ENCODE results near the gene CTU2.

The CTU2 gene

GRCh38 chr16:88749358-88749757, 43.1 kb downstream of the CTU2 start:
- H3K4me3 ChIP-seq (ENCODE audit: low read depth in 1 of 2, low read length in 1 of 2) = no peak overlapping the region
- peaks cover 5 to 30% of the 10 kb centered on the region in 2 experiments for H3K4me1 ChIP-seq (ENCODE audit: control insufficient read depth in 1 of 2, insufficient read depth in 1 of 2, low read depth in 1 of 2, low read length in 1 of 2)
- no peaks in the 10 kb centered on the region for H3K9me3 ChIP-seq
- H3K27ac ChIP-seq = no peak overlapping the region
- H3K36me3 ChIP-seq = no peaks in the 10 kb centered on the region
- no peaks in the 10 kb centered on the region for H3K27me3 ChIP-seq
- TF ChIP-seq CTCF (IDR thresholded peaks at IDR 0.05) = no peak

- Histone ChIP-seq H3K27me3 (no peaks in the 10 kb centered on the region), H3K4me1 (ENCODE audit: control insufficient read depth in 1 of 2, insufficient read depth in 1 of 2, low read depth in 1 of 2, low read length in 1 of 2) (peaks cover 2 to 15% of the 10 kb centered on the region in 2 experiments), H3K27ac (no peak overlapping the region), H3K4me3 (ENCODE audit: low read depth in 1 of 2, low read length in 1 of 2) (no peak overlapping the region), H3K36me3 (no peaks in the 10 kb centered on the region), H3K9me3 (no peaks in the 10 kb centered on the region)
- TF ChIP-seq CTCF (IDR thresholded peaks at IDR 0.05) = no peak
These were observed 44.6 kb downstream of the CTU2 start for GRCh38 chr16:88750854-88751253.

GRCh38 chr16:88752386-88753002, 46.2 kb downstream of the CTU2 start:
- Histone ChIP-seq H3K27me3 (no peaks in the 10 kb centered on the region), H3K9me3 (no peaks in the 10 kb centered on the region), H3K4me1 (ENCODE audit: control insufficient read depth in 1 of 2, insufficient read depth in 1 of 2, low read depth in 1 of 2, low read length in 1 of 2) (peaks cover 0 to 3% of the 10 kb centered on the region in 2 experiments), H3K36me3 (no peaks in the 10 kb centered on the region), H3K4me3 (ENCODE audit: low read depth in 1 of 2, low read length in 1 of 2) (no peak overlapping the region), H3K27ac (no peak overlapping the region)
- no peak for TF ChIP-seq CTCF (IDR thresholded peaks at IDR 0.05)

- H3K36me3 ChIP-seq = no peaks in the 10 kb centered on the region
- no peak for TF ChIP-seq CTCF (IDR thresholded peaks at IDR 0.05)
- no peaks in the 10 kb centered on the region for H3K9me3 ChIP-seq
- H3K27me3 ChIP-seq = no peaks in the 10 kb centered on the region
- H3K4me1 ChIP-seq (ENCODE audit: control insufficient read depth in 1 of 2, insufficient read depth in 1 of 2, low read depth in 1 of 2, low read length in 1 of 2) = no peaks in the 10 kb centered on the region
- no peak overlapping the region for H3K27ac ChIP-seq
- H3K4me3 ChIP-seq (ENCODE audit: low read depth in 1 of 2, low read length in 1 of 2) = no peak overlapping the region
These were observed 46.9 kb downstream of the CTU2 start for GRCh38 chr16:88753191-88753590.

- Histone ChIP-seq H3K4me3 (ENCODE audit: low read depth in 1 of 2, low read length in 1 of 2) (no peak overlapping the region), H3K9me3 (no peaks in the 10 kb centered on the region), H3K27ac (no peak overlapping the region), H3K36me3 (no peaks in the 10 kb centered on the region), H3K4me1 (ENCODE audit: control insufficient read depth in 1 of 2, insufficient read depth in 1 of 2, low read depth in 1 of 2, low read length in 1 of 2) (no peaks in the 10 kb centered on the region), H3K27me3 (no peaks in the 10 kb centered on the region)
- TF ChIP-seq CTCF (IDR thresholded peaks at IDR 0.05) = no peak
These were observed 47.3 kb downstream of the CTU2 start for GRCh38 chr16:88753602-88754001.
